Stimulated activated CD8-positive, alpha-beta memory T cell treated with anti-CD3 and anti-CD28 coated beads, Interleukin-7, amount 100 ng/mL, for 48 hours (primary cell): ENCODE measurements around the gene CTDSP1.

Experiments
- DNase-seq, 2 donors: peaks; one replicate each; pipeline ENCODE4 v3.0.0-alpha.2; 2020; ENCODE audit warnings: low read depth in 1 of 2; ENCODE audit errors: extremely low read depth in 1 of 2

The CTDSP1 gene

GRCh38 chr2:218399391-218400166 is at the start of gene CTDSP1:
Gene CTDSP1, plus strand, starts transcription at chr2:218399868. Its CDS starts 223 bp downstream, at chr2:218400091.
- peak; percentile 84 to 89 for DNase-seq

GRCh38 chr2:218354045-218354444 is 45.6 kb upstream of the CTDSP1 start:
- no peak for DNase-seq

- DNase-seq: no peak
Observed at GRCh38 chr2:218354850-218355443, 44.7 kb upstream of the CTDSP1 start.

GRCh38 chr2:218357236-218358177 is 42.2 kb upstream of the CTDSP1 start:
- DNase-seq: no peak

GRCh38 chr2:218360453-218360852 is 39.2 kb upstream of the CTDSP1 start:
- no peak for DNase-seq

GRCh38 chr2:218362606-218363005 is 37.1 kb upstream of the CTDSP1 start:
- no peak for DNase-seq

- DNase-seq: no peak
Observed at GRCh38 chr2:218363736-218364135, 35.9 kb upstream of the CTDSP1 start.

- DNase-seq: no peak
Observed at GRCh38 chr2:218364196-218364595, 35.5 kb upstream of the CTDSP1 start.

GRCh38 chr2:218366621-218367414 is 32.9 kb upstream of the CTDSP1 start:
- DNase-seq: no peak

GRCh38 chr2:218367415-218368149 is 32.1 kb upstream of the CTDSP1 start:
- peak; percentile 49 to 67 for DNase-seq

GRCh38 chr2:218368150-218368528 is 31.5 kb upstream of the CTDSP1 start:
- DNase-seq: no peak

GRCh38 chr2:218368621-218369153 is 31.0 kb upstream of the CTDSP1 start:
- no peak for DNase-seq

GRCh38 chr2:218369330-218369729 is 30.3 kb upstream of the CTDSP1 start:
- no peak for DNase-seq

GRCh38 chr2:218370410-218371063 is 29.1 kb upstream of the CTDSP1 start:
- no peak for DNase-seq

- no peak for DNase-seq
Observed at GRCh38 chr2:218371983-218372350, 27.7 kb upstream of the CTDSP1 start.

GRCh38 chr2:218374795-218375194 is 24.9 kb upstream of the CTDSP1 start:
- no peak for DNase-seq

GRCh38 chr2:218375212-218375611 is 24.5 kb upstream of the CTDSP1 start:
- DNase-seq: no peak

- no peak for DNase-seq
Observed at GRCh38 chr2:218378053-218378452, 21.6 kb upstream of the CTDSP1 start.

- no peak for DNase-seq
Observed at GRCh38 chr2:218381916-218382366, 17.7 kb upstream of the CTDSP1 start, which contains the start of gene SLC11A1. Gene SLC11A1, plus strand, starts transcription at chr2:218382273. Its CDS starts 96 bp downstream, at chr2:218382369.
